Stimulated activated CD8-positive, alpha-beta memory T cell treated with anti-CD3 and anti-CD28 coated beads, Interleukin-12 subunit alpha, Interleukin-12 subunit beta, amount 100 ng/mL, for 24 hours (primary cell): ENCODE data around the gene ATF3.

ENCODE experiments used
- DNase-seq: peaks from one replicate; pipeline ENCODE4 v3.0.0-alpha.2; 2020; ENCODE audit errors: extremely low read depth

The ATF3 gene

DNA sequence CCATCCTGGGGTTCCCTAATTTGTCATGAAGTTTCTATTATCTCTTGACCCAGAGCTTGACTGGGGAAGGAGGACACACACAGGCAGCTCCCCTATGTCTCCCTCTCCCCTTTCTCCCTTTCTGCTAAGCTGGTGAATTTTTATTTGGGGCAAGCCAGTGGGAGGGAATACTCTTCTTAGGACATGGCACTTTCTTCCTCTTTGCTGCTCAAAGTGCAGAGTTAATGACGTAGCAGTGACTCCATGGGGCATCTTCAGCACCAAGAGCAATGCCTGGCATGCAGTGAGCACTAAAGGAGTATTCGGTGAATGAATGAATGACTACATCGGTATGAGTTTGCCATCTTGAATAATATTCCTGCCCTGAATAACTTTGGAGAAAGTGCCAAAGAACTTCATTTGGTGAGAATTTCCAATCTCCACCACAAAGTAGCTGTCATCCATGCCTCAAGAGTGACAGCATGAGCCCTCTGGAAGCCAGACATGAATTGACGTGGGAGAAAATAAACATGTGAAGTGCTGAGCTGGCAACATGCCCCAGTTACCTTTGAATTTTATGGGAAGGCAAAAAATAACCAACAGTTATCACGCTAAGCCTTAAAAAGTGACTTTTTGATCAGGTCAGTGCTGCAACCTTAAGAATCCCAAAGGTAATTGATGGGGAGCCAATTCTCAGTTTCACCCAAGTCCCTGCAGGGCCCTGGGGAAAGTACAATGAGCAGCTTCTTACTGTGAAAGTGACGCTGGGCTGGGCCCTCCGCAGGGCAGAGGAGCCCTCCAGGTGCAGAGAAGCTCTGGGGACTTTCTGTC, 22.1 kb upstream of the ATF3 start:
- no peak for DNase-seq

DNA sequence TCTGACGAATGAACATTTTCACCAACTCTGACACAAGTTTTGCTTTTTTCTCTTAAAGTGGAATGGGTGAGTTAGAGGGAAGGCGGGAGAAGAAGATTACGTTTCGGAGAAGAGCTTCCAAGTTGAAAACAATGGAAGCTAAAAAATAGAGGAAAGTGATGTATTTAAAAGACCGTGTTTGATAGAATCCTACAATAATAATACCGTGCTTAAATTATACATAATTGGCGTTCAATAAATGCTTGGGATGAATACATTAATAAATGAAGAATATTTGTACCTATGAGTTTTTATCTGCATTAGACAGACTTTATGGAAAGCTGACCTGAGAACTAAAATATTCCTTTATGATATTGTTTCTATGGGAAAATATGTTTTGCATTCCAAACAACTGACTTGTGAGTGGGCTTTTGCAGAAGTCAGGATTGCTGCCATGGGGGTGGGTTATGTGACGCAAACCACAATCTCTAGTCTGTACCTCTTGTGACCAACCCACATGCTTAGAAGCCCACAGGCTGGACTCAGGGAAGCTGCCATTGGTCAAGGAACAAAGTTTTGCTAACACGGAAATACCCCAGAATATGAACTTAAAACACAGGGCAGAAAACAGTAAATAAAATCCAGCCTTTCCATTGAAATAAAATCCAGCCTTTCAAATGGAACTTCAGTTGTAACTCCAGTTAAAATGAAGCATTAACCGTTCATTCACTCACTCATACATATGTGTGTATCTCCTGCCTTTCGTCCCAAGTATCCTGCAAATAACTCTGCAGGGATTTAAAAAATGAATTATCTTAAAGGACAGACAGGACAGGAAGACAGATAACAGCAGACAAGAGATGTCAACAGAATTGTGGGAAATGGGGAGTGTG, 21.3 kb upstream of the ATF3 start:
- no peak for DNase-seq

DNA sequence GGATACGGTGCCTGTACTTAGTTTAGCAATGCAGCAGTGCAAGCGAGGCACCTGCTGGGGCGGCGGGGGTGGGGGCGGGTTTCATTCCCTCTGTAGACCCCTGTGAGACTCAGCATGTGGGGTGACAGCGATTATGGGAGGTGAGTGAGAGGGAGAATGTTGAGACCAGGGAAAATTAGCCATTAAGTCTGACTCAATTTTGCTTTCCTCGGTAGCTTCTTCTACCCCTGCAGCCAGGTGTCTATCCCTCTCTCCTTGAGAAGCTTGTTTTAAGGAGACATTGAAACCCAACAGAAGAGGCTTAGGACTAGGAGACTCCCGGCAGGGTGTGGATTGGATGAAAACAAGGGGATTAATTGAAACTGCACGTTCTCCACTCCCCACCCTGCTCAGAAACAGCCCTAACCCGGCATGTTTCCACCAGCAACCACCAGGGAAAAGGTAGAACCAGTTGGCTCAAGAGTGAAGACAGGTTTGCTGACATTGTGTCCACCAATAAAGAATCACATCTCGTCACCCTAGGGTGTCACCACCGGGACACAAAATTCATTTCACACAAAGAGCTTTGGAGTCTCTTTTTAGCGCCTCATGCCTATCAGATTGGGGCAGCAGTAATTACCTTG, 20.6 kb upstream of the ATF3 start:
- no peak for DNase-seq

DNA sequence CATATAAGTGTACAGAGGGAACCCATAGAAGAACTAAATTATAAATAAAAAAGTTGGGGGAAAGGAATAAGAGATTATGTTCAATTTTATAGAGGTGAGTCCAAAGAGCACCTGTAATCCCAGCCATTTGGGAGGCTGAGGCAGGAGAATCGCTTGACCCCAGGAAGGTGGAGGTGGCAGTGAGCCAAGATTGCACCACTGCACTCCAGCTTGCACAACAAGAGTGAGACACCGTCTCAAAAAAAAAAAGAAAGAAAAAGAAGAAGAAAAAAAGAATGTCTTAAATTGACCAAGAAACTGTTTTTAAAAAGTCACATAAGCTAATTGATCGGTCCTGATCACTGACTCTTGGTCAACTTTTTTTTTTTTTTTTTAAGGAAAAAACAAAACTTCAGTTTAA, 19.1 kb upstream of the ATF3 start:
- DNase-seq: no peak

DNA sequence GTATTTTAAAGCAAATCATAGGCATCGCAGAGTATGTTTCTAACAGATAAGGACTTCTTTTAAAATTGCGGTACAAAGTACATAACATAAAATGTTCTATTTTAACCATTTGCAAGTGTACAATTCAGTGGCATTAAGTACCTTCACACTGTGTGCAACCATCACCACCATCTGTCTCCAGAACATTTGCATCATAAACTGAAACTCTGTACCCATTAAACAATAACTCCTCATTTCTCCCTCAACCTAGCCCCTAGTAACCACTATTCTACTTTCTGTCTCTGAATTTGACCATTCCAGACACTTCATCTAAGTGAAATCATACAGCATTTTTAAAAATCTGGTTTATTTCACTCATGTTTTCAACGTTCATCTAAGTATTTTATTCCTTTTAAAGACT, 16.6 kb upstream of the ATF3 start:
- no peak for DNase-seq

DNA sequence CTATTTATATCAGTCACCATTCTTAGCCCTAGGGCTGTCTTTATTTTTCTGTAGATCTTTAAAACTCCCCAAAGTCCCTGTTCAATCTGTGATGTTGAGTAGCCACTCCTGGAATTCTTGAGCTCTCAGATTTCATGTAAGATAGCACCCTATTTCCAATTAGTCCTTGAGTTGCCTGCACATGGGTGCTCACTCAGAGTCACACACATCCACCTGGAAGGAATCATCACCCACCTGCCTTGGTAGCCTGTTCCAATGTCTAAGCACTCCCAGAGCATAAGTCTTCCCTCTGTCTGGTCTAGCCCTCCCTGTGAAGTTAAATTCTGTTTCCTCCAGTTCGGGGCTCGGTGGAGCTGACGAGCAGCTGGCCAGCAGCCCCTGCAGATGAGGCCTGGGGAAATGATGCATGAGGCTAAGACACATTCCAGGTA, 14.7 kb upstream of the ATF3 start:
- DNase-seq: no peak

DNA sequence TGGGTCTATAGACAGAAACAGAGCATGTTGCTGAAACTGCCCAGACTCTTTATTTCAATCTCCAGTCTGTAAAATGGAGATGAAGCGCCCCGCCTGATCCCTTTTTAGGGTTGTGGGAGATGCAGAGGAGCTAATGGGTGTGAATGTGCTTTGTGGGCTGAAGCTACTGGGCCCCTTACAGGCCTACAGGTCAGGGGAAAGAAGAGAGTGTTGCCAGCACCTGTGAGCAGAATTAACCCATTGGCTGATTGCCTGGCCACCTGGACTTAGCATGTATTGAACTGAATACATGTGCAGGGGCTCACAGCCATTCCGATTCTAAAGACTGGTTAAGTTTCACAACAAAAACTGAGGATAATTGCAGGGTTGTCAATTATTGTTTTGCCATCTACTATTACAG, 13.9 kb upstream of the ATF3 start:
- DNase-seq: no peak

DNA sequence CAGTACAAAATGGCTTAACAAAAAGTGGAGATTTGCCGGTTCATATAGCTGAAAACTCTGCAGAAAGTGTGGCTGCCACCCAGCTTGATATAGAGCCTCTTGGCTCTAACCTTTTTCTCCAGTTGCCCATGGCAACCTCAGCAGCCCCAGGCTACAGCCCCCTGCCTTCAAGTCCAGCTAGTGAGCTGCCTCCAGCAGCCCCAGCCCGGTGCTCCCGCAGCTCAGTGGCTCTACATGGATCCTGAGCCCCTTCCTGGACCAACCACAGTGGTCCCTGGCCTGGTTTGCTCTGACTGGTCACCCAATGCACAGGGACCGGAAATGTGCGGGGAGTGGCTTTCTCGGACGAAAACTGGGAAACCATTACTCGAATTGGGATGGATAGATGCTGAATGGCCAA, 13.3 kb upstream of the ATF3 start:
- no peak for DNase-seq

DNA sequence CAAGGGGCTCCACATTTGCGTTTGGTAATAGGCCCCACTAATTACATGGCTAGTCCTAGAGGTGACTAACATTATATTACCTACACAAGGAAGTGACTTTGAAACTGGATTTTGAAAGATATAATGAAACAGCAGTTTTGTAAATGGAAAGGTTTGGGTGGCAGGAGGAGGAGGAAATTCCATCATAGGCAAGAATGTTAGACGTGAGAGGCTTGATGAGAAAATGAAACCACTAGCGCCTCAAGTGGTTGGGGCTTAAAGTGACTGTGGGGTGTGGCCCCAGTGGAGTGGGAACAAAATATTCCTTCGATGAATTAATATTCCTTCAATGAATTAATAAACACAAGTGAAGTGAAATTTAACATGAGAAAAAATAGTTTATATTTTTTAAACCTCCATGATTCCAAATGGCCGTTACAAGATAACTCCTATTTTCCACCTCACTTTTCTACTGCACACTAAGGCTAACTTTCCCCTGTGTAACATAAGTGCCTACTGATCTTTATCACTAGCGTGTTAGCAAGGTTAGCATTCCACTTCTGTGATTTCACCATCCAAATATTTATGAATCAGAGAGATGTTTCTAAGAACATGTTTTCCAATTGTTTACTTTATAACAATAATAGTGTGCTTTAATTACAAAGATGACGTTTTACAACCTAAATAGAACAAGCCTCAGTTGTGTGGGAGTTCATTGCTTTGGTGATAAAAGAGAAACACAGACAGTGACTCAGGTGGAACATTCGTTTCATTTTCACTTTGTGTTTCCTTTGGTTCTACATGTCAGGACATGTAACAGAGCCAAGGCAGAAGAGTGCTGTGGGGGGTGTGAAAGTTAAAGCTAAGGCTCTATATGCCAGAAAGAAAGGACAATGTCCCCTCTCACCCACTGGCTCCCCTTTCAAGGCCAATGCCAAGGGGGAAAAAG, 12.5 kb upstream of the ATF3 start:
- DNase-seq: no peak

DNA sequence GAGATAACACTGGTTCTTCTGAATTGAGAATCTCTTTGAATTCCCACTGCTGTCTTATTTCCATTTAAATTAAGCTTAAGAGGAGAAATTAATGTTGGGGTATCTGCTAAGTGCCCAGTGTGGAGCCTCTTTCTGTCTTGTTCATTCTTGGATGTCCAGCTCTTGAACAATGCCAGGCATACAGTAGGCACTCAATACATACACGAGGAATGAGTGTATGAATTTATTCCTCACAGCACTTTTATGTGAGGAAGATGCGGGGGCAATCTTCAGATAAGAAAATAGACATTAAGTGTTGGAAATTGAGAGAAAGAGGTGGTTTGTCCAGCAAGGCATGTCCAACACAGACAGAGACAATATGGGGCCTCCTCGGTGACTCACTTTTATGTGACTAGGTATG, 11.8 kb upstream of the ATF3 start:
- DNase-seq: no peak

DNA sequence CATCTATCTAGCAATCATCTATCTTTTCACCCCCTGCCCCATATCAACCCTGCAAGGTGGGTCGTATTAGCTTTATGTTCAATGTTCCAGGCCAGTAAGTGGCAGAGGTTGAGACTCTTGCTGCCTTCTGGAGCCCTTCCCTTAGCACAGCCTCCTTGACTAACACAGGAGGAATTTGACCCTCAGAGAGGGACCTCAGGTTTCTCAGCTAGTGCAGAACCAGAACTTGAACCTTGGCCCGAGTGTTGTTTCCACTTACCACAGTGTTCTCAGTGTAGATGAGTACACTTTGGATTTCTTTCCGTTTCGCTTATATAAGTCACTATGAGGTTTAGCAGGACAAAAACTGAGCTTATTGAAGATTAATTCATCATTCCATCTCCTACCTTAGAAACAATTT, 11.1 kb upstream of the ATF3 start:
- no peak for DNase-seq

DNA sequence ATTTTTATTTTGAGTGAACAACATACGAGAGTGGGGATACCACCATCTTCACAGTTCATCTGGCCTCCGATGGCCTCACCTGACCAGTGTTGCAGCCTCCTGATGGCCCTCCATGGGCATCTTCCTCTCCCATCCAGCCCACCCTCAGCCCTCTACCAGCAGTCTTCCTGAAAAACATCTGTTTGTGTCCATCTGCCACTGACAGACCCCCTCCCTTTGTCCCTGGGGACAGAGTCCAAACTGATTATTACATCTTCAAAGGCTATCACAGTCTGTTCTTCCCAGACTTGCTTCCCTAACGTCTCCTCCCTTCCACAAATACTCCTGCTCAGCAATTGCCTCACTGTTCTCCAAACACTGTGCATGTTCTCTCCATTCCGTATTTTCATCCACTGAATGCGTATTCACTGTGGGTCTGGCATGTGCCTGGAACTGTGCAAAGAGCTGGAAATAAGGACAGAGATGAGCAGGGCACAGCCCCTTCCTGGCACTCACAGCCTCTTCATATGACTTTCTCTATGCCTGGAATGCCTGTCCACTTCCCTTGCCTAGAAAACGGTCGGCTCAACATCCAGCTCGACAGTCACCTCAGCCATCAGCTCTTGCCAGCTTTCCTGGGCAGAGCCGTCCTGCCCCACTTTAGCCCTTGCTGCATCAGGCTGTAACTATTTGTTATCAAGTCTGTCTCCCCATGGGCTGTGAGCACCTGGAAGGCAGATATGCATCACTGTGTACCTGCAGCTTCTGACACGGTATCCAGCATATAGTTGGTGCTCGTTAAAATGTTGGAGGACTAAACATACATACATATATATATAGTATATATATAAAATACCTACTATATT, 8.3 kb upstream of the ATF3 start:
- DNase-seq: no peak

DNA sequence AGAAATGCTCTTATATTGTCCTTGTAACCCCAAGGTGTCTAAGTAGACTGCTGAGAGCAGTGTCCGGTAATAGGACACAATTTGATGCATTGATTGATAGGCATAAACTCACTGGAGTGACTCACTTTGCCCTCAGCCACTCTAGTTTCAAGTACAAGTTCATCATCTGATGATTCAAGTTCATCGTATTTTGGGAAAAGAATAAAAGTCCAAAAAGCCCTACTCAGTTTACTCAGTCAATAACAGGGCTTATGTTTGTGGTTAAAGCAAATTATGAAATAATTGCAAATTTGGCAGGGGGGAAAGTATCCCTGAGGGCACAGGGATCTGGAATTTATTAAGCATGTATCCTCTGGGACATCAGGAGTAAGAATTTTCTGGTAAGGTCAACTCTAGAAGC, 7.6 kb upstream of the ATF3 start:
- no peak for DNase-seq

DNA sequence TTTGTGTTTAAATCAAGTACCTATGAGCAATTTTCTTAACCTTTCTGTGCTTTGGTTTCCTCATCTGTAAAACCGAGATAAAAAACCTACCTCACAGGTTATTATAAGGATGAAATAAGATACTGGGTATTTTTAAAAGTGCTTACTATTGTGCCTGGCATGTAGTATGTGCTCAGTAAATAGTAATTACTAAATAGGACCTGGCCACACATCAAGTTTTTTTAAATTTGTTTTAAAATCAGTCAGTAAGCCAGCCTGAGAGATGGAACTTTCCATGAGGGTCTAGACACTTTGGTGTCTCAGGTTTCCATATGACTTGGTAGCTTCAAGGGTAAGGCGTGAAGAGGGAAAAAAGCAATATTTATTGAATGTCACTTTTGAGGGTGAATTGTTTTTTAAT, 7.0 kb upstream of the ATF3 start:
- no peak for DNase-seq

DNA sequence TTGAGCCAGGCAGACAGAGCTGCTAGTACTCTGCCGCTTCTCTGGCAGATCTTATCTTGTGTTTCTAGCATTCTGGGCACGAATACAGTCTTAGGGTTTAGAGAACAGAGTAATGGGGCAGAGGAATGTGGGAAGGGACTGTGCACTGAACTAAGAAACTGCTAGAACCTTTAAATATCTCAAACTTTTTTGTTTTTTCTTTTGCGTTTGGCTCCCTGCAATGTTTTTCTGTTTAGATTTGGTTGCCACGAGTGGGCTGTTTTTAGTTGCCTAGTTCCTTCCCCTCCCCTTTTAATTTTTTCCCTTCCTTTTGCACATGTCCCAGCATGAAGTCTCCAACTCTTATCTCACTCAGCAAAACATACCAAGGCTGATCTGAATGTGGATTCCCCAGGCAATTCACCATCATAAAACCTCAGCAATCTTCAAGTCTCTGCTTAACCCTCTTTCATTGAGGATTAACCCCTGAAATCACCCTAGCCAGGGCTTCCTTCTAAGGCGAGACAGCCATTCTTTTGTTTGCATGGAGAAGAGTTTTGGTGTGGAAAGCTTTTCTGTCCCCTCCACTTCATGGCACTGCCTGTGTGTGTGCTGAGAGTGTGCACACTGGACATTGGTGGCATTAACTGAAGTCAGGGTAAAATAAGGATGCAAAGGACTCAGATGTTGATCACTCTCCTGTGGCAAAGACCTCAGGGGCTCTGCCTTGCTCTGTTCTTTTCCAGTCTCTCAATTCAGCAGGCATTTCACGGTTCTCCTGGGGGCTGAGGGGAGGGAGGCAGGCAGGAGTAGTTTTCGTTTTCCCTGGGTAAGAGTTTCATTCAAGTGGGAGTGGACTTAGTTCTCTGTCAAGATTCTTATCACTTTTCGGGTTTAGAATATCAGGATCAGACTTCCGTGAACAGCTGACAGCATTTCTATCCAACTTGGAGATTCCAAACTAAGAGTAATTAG, 2.8 kb upstream of the ATF3 start:
- DNase-seq: no peak

DNA sequence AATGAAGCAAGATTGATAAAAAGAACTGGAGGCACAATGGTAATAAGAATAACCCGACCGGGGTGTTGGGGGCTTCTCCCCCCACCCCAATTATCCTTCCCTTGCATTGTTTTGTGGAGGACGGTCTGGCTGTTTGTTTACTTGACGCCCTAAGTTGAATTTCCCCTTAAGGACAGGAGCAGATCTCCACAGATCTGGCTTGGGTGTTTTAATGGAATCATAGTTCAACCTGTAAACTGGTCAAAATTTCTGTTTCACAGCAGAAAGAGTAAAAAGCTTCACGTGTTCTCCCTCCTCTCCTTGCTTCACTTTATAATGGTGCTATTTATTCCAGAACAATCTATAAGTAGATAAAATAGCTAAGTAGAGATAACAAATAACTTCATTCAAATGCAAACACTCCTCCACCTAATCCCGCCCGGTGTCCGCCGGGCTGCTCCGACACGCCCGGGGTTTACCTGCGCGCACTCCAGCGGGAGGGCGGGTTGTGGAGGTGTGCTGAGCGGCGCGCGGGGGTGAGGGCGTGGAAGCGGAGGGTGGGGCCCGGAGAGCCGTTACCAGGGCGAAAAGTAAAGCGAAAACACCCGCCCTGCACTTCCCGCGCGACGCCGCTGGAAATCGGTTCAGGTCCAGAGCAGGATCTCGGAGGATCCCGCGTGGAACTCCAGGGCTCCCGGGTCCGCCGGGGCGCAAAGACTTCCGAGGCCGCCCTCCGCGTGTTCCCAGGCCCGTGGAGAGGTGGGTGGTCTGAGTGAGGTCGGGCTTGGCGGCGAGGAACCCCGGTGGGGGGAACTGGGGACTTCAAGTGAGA, 2.0 kb upstream of the ATF3 start:
- DNase-seq: no peak

DNA sequence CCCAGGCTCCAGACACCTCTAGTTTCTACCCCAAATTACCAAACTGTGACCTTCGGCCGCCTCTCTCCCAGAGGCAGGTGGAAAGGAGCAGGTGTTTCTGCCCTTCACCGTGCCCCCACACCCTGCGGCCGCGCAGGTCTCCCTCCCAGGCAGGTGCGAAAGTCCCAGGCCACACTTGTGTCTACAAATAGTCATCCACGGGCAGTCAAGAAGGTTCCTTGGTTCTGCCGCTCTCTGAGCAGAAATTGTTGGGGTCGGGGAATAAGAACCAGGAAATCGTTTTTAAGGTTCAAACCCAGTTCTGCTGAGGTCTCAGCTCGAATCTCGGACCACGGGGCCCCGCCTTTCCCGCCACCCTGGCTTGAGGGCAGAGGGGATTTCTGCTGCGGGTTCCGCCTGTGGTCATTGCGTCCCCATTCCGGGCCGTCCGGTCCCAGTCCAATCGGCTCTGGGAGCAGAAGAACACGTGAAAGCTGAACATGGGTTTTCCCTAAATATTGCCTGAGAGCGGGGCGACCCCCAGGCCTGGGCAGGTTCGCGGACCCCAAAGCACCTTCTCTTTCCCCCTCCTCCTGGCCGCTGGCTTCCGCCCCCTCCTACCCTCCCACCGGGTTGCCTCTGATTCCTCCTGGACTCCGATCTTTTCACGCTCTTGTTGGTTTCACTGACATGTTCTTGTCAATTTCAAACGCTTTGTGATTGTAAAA, 1.2 kb upstream of the ATF3 start:
- DNase-seq: no peak

DNA sequence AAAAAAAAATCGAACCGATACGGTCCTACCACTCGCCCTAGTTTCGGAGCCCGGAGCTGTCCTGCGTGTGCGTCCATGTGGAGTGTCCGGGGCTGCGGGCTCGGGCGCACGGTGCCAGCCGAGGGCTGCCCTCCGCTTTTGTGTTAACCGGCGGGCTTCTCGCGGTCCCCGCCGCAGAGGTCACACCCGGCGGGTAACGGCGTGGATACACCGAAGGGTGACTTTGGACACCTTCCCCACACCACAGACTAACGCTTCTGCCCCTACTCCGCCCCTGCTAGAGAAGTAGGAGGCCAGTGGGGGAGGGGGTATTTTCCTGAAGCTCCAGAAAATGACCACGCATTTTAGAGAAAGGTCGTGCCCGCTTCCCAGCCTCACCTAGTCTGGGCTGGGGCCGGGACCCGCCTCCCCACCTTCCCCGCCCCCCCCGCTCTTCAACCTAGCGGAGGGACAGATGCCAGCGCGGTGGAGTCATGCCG, 609 bp upstream of the ATF3 start:
- no peak for DNase-seq
